HL-60 (cell line): Measurements from ENCODE around the gene SAMM50.

ENCODE experiments used
- POLR2AphosphoS5 ChIP-seq: IDR thresholded peaks from 2 replicates; pipeline ENCODE4 v1.6.1; 2012; ENCODE audit warnings: low read depth
- SPI1 ChIP-seq: IDR thresholded peaks from 2 replicates; pipeline ENCODE4 v1.6.1; 2012; ENCODE audit warnings: low read depth, mild to moderate bottlenecking, borderline replicate concordance
- TF ChIP-seq, protein P1 (sequence below): IDR thresholded peaks from one replicate; pipeline ENCODE4 v1.5.1; 2011; ENCODE audit warnings: low read length, control low read depth, inconsistent platforms; ENCODE audit not compliant: insufficient read depth

DNA sequence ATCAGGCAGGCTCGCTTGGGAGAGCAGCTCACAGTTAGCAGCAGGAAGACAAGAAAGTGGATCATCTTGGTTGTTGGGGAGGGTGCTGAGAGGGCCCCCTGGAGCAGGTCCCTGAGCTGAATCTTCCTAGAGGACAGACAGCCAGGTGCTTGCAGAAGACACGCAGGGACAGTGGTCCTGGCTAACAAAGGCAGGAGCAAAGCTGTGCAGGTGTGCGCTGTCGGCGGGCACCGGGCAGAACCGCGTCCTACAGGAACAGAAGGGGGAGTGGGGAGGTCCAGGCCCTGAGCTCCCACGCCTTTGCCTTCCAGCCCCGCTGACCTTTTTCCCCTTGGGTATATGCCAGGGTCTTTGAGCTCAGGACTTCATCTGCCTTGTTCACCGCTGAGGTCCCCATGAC, 38.8 kb downstream of the SAMM50 start:
- TF ChIP-seq, protein P1, sequence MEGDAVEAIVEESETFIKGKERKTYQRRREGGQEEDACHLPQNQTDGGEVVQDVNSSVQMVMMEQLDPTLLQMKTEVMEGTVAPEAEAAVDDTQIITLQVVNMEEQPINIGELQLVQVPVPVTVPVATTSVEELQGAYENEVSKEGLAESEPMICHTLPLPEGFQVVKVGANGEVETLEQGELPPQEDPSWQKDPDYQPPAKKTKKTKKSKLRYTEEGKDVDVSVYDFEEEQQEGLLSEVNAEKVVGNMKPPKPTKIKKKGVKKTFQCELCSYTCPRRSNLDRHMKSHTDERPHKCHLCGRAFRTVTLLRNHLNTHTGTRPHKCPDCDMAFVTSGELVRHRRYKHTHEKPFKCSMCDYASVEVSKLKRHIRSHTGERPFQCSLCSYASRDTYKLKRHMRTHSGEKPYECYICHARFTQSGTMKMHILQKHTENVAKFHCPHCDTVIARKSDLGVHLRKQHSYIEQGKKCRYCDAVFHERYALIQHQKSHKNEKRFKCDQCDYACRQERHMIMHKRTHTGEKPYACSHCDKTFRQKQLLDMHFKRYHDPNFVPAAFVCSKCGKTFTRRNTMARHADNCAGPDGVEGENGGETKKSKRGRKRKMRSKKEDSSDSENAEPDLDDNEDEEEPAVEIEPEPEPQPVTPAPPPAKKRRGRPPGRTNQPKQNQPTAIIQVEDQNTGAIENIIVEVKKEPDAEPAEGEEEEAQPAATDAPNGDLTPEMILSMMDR, result no peak
- TF ChIP-seq SPI1 (no peak), POLR2AphosphoS5 (no peak)
